Measurements from ENCODE around the gene PALS2. TPM values are rescaled to one million over a fixed set of nuclear protein-coding genes. Genes with fewer than 3 reads are reported as not detected.

PALS2 gene
- total RNA-seq, 1 experiment from 2014 or later, result 48.2 TPM

DNA sequence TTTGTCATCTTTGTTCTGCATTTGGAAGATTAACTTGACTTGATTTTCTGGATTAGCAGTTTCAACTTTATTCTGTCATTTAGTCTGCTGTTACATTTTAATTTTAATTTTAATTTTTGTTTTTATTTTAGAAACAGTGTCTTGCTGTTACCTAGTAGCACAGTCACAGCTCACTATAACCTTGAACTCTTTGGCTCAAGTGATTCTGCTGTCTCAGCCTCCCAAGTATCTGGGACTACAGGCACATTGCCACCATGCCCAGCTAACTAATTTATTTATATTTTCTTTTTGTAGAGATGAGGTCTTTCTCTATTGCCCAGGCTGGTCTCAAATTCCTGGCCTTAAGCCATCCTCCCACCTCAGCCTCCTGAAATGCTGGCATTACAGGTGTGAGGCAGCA, 35.3 kb downstream of the PALS2 start:
- Histone ChIP-seq H3K4me3 (ENCODE audit: low read depth in 2 of 2, low read length in 2 of 2) (no peak overlapping the region), H3K27ac (ENCODE audit: low read length) (no peak overlapping the region), H3K4me1 (ENCODE audit: control insufficient read depth, insufficient read depth, low read length) (no peaks in the 10 kb centered on the region), H3K36me3 (ENCODE audit: control insufficient read depth, insufficient read depth, low read length) (no peaks in the 10 kb centered on the region), H3K27me3 (ENCODE audit: control insufficient read depth, insufficient read depth, low read length) (no peaks in the 10 kb centered on the region), H3K9me3 (ENCODE audit: control insufficient read depth, insufficient read depth, low read depth, low read length) (peaks cover 4% of the 10 kb centered on the region; the same call in 1 of the 2 replicates)
- ChIA-PET CTCF (no interaction called here), POLR2A (no interaction called here)
- intact Hi-C loops (cut with micrococcal nuclease; ENCODE audit: unreplicated experiment), result no loop called here
- in situ Hi-C loops (cut with HindIII; ENCODE audit: low pct_unique_long_range_greater_than_20kb, low sequenced_read_pairs), result no loop called here
- TF ChIP-seq SIN3A (IDR thresholded peaks at IDR 0.05; ENCODE audit: borderline replicate concordance, insufficient read depth, low read depth, low read length) (no peak), POLR2AphosphoS5 (IDR thresholded peaks at IDR 0.05; ENCODE audit: low read depth, low read length) (no peak), TCF7L2 (IDR thresholded peaks at IDR 0.05; ENCODE audit: low read depth, low read length) (no peak)
- TF ChIP-seq, protein P1, sequence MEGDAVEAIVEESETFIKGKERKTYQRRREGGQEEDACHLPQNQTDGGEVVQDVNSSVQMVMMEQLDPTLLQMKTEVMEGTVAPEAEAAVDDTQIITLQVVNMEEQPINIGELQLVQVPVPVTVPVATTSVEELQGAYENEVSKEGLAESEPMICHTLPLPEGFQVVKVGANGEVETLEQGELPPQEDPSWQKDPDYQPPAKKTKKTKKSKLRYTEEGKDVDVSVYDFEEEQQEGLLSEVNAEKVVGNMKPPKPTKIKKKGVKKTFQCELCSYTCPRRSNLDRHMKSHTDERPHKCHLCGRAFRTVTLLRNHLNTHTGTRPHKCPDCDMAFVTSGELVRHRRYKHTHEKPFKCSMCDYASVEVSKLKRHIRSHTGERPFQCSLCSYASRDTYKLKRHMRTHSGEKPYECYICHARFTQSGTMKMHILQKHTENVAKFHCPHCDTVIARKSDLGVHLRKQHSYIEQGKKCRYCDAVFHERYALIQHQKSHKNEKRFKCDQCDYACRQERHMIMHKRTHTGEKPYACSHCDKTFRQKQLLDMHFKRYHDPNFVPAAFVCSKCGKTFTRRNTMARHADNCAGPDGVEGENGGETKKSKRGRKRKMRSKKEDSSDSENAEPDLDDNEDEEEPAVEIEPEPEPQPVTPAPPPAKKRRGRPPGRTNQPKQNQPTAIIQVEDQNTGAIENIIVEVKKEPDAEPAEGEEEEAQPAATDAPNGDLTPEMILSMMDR (IDR thresholded peaks at IDR 0.05), result no peak
- TF ChIP-seq, protein P2, sequence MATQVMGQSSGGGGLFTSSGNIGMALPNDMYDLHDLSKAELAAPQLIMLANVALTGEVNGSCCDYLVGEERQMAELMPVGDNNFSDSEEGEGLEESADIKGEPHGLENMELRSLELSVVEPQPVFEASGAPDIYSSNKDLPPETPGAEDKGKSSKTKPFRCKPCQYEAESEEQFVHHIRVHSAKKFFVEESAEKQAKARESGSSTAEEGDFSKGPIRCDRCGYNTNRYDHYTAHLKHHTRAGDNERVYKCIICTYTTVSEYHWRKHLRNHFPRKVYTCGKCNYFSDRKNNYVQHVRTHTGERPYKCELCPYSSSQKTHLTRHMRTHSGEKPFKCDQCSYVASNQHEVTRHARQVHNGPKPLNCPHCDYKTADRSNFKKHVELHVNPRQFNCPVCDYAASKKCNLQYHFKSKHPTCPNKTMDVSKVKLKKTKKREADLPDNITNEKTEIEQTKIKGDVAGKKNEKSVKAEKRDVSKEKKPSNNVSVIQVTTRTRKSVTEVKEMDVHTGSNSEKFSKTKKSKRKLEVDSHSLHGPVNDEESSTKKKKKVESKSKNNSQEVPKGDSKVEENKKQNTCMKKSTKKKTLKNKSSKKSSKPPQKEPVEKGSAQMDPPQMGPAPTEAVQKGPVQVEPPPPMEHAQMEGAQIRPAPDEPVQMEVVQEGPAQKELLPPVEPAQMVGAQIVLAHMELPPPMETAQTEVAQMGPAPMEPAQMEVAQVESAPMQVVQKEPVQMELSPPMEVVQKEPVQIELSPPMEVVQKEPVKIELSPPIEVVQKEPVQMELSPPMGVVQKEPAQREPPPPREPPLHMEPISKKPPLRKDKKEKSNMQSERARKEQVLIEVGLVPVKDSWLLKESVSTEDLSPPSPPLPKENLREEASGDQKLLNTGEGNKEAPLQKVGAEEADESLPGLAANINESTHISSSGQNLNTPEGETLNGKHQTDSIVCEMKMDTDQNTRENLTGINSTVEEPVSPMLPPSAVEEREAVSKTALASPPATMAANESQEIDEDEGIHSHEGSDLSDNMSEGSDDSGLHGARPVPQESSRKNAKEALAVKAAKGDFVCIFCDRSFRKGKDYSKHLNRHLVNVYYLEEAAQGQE (IDR thresholded peaks at IDR 0.05; ENCODE audit: insufficient read depth in 1 of 2, low read depth in 2 of 2, low read length in 1 of 2), result no peak
- no TSS peak for BruUV-seq (replicated peaks)
- no peak for ATAC-seq
- no peak for DNase-seq (ENCODE audit: low read depth, low spot score)

DNA sequence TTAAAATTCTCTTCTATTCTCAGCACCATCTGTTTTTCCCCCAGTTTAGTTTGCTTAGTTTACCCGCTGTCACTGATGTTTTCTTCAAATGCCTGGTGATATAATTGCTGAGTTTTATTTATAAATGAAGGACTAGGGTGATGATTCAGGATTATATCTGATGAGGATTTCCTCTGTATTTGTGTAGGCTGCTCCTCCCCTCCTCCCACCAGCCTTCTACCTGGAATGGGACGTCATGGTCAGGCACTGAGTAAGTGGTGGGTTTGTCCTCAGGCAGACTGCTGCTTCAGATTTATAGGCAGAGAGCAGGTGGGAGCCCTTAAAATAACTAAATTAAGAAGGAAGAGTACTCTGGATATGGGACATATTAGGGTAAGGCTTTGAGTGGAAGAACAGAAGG, 35.8 kb downstream of the PALS2 start:
- TF ChIP-seq, protein P2 (IDR thresholded peaks at IDR 0.05; ENCODE audit: insufficient read depth in 1 of 2, low read depth in 2 of 2, low read length in 1 of 2), result no peak
- TF ChIP-seq TCF7L2 (IDR thresholded peaks at IDR 0.05; ENCODE audit: low read depth, low read length) (no peak), SIN3A (IDR thresholded peaks at IDR 0.05; ENCODE audit: borderline replicate concordance, insufficient read depth, low read depth, low read length) (no peak), POLR2AphosphoS5 (IDR thresholded peaks at IDR 0.05; ENCODE audit: low read depth, low read length) (no peak)
- TF ChIP-seq, protein P1 (IDR thresholded peaks at IDR 0.05), result no peak
- intact Hi-C loops (cut with micrococcal nuclease; ENCODE audit: unreplicated experiment) (no loop called here), in situ Hi-C loops (cut with HindIII; ENCODE audit: low pct_unique_long_range_greater_than_20kb, low sequenced_read_pairs) (no loop called here)
- no peaks in the 10 kb centered on the region for H3K4me1 ChIP-seq (ENCODE audit: control insufficient read depth, insufficient read depth, low read length)
- BruUV-seq (replicated peaks), result no TSS peak
- no peaks in the 10 kb centered on the region for H3K36me3 ChIP-seq (ENCODE audit: control insufficient read depth, insufficient read depth, low read length)
- ChIA-PET CTCF (no interaction called here), POLR2A (no interaction called here)
- ATAC-seq (no peak), DNase-seq (ENCODE audit: low read depth, low spot score) (no peak)
- H3K4me3 ChIP-seq (ENCODE audit: low read depth in 2 of 2, low read length in 2 of 2), result no peak overlapping the region
- H3K27me3 ChIP-seq (ENCODE audit: control insufficient read depth, insufficient read depth, low read length), result no peaks in the 10 kb centered on the region
- no peak overlapping the region for H3K27ac ChIP-seq (ENCODE audit: low read length)
- peaks cover 4% of the 10 kb centered on the region; the same call in 1 of the 2 replicates for H3K9me3 ChIP-seq (ENCODE audit: control insufficient read depth, insufficient read depth, low read depth, low read length)

Data from Panc1 (cell line).